Esophagus muscularis mucosa (tissue), 4 donors: Measurements from ENCODE around the gene PSMA8. TPM values are rescaled to one million over a fixed set of nuclear protein-coding genes. Genes with fewer than 3 reads are reported as not detected.
"Not testable (repeated sequence)": the region's sequence is repeated elsewhere in the genome, so short reads cannot be mapped to it uniquely, and the experiment has no call there.

Experiments used
- DNase-seq: peaks from one replicate; pipeline ENCODE4 v3.0.0-alpha.2; 2017; ENCODE audit errors: extremely low spot score
- H3K27ac ChIP-seq, 4 donors: fragments of 200-600 bp; sonication (generic); replicated peaks in 1 of 4; 1 replicate in 3 of 4; 2 replicates in 1 of 4; pipeline ENCODE4 v1.5.1; 2016 to 2019; ENCODE audit warnings: mild to moderate bottlenecking in 1 of 4
- H3K27me3 ChIP-seq, 4 donors: fragments of 200-600 bp; sonication (generic); one replicate each; pipeline versions ENCODE4 v1.5.1 to v1.6.0; 2016 to 2019
- H3K36me3 ChIP-seq, 4 donors: fragments of 200-600 bp; sonication (generic); one replicate each; pipeline ENCODE4 v1.5.1; 2016 to 2019
- H3K4me1 ChIP-seq, 4 donors: fragments of 200-600 bp; sonication (generic); one replicate each; pipeline ENCODE4 v1.5.1; 2016 to 2019
- H3K4me3 ChIP-seq, 4 donors: fragments of 200-600 bp; sonication (generic); 1 replicate in 2 of 4; 2 replicates in 2 of 4; pipeline ENCODE4 v1.5.1; 2016 to 2019; ENCODE audit warnings: mild to moderate bottlenecking in 4 of 4, moderate library complexity in 1 of 4
- H3K9me3 ChIP-seq, 4 donors: fragments of 200-600 bp; sonication (generic); 1 replicate in 3 of 4; 2 replicates in 1 of 4; pipeline ENCODE4 v1.5.1; 2016 to 2019
- CTCF ChIP-seq, 3 experiments: fragments of 200-600 bp in 2 of 3; fragments of 450-650 bp in 1 of 3; sonication (generic) in 2 of 3; IDR thresholded peaks; one replicate each; pipeline ENCODE4 v1.5.1; 2017 to 2019; ENCODE audit warnings: antibody characterized with exemption in 3 of 3, mild to moderate bottlenecking in 2 of 3, moderate library complexity in 1 of 3
- EP300 ChIP-seq: sonication (generic); formaldehyde crosslinking; IDR thresholded peaks from one replicate; pipeline ENCODE4 v1.6.1; 2017; ENCODE audit warnings: antibody characterized with exemption
- POLR2A ChIP-seq: fragments of 450-650 bp; IDR thresholded peaks from one replicate; pipeline ENCODE4 v1.6.1; 2017; ENCODE audit warnings: antibody characterized with exemption, moderate library complexity, mild to moderate bottlenecking, low read depth
- POLR2AphosphoS5 ChIP-seq, 2 donors: sonication (generic); formaldehyde crosslinking; IDR thresholded peaks; one replicate each; pipeline ENCODE4 v1.6.1; 2017; ENCODE audit warnings: antibody characterized with exemption in 2 of 2
- WGBS: methylation state at CpG from one replicate; pipeline ENCODE4 v1.1.5; 2018; 5-methylcytosine and 5-hydroxymethylcytosine counted together
- intact Hi-C: fragments of 100-400 bp; cut with DNase I; formaldehyde crosslinking; loops from one replicate; pipeline ENCODE4 v1.15.1; 2023
- total RNA-seq, 4 donors: library from RNA; depleted of rRNA; stranded (reverse); fragments of >200 nt; gene quantifications; one replicate each; pipeline versions ENCODE4 v1.1.0 to v1.2.1, GENCODE V29; 2016

The PSMA8 gene
- total RNA-seq, 4 donors from 2014 or later = not detected

DNA sequence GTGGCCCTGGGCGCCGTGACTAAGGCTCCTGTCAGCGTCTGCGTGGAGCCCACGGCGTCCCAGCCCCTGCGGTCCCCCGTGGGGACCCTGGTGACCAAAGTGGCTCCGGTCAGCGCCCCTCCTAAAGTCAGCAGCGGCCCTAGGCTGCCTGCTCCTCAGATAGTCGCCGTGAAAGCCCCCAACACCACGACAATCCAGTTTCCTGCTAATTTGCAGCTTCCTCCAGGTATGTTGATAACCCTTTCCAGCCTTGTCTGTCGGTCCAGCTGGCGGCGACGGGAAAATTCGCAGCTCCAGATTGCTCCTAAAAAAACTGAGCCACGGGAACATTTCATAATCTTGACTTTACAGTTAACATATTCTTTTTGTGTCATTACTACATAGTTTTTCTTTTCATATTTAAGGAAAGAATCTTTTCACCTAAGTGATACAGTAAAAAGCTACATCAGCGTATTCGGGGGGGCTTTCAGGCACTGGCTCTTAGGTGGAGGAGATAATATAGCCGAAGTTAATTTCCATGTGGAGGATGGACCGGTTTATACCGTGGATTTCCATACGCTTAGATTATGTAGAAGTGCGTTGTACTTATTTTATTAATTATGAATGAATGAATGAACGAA is 93.5 kb downstream of the PSMA8 start:
- Histone ChIP-seq H3K9me3 (no peaks in the 10 kb centered on the region), H3K27me3 (no peaks in the 10 kb centered on the region), H3K4me3 (peak overlapping the region; percentile 66 to 89 (median 80)), H3K27ac (peak overlapping the region; percentile 79 to 91 (median 84)), H3K36me3 (no peaks in the 10 kb centered on the region), H3K4me1 (peaks cover 0 to 33% (median 28%) of the 10 kb centered on the region in 4 donors)
- WGBS = 24% methylated on average over 20 of the region's 28 CpGs
- no peak for DNase-seq
- intact Hi-C loops = loop anchor here (2.0 kb wide), 1 partner anchor 136 kb away; the partner anchor contains the start of gene SS18
- TF ChIP-seq POLR2AphosphoS5 (IDR thresholded peaks at IDR 0.05) (no peak), EP300 (no peak), CTCF (IDR thresholded peaks at IDR 0.05) (no peak), POLR2A (no peak)

GRCh38 chr18:26228562-26229260 is 95.0 kb downstream of the PSMA8 start:
- WGBS = 60% methylated on average over 6 of the region's 6 CpGs
- intact Hi-C loops = no loop called here
- peak overlapping the region in 3 of 4 donors; percentile 5 to 45 (median 25) for H3K27ac ChIP-seq
- DNase-seq = no peak
- H3K36me3 ChIP-seq = no peaks in the 10 kb centered on the region
- peak overlapping the region in 2 of 4 donors; percentile 5 to 17 for H3K4me3 ChIP-seq
- H3K27me3 ChIP-seq = no peaks in the 10 kb centered on the region
- no peaks in the 10 kb centered on the region for H3K9me3 ChIP-seq
- TF ChIP-seq POLR2AphosphoS5 (IDR thresholded peaks at IDR 0.05) = no peak
- no peak for TF ChIP-seq POLR2A
- peaks cover 0 to 33% (median 28%) of the 10 kb centered on the region in 4 donors for H3K4me1 ChIP-seq

DNA sequence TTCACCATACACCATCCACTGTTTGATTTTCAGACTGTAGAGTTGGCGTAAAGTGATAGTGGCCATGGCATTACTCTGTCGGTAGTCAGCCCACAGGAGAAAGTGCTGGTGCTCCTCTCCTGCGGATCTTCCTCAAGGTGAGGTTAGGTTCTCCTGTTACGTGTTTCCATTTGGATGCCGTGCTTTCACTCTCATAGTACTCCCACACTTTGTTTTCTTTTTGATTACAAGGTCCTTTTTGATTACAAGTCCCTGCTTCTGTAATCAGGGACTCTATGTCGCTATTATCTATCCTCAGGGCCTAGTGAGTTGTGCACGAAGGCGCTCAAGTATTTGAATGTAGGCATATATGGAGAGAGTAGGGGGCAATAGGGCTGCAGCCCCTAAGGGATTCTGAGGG is 96.8 kb downstream of the PSMA8 start:
- no peaks in the 10 kb centered on the region for H3K9me3 ChIP-seq
- 93% methylated on average over 8 of the region's 8 CpGs for WGBS
- no peaks in the 10 kb centered on the region for H3K36me3 ChIP-seq
- H3K4me3 ChIP-seq = no peak overlapping the region
- no peak for DNase-seq
- no peak for TF ChIP-seq CTCF (IDR thresholded peaks at IDR 0.05)
- no peak for TF ChIP-seq POLR2AphosphoS5 (IDR thresholded peaks at IDR 0.05)
- no peak for TF ChIP-seq POLR2A
- no peak for TF ChIP-seq EP300
- intact Hi-C loops = no loop called here
- peaks cover 0 to 30% (median 26%) of the 10 kb centered on the region in 4 donors for H3K4me1 ChIP-seq
- H3K27me3 ChIP-seq = no peaks in the 10 kb centered on the region
- no peak overlapping the region for H3K27ac ChIP-seq

GRCh38 chr18:26233208-26233607 is 99.5 kb downstream of the PSMA8 start:
- peak; percentile 72 for DNase-seq
- TF ChIP-seq EP300 (no peak), CTCF (IDR thresholded peaks at IDR 0.05) (no peak), POLR2A (no peak), POLR2AphosphoS5 (IDR thresholded peaks at IDR 0.05) (no peak)
- 79% methylated on average over 5 of the region's 5 CpGs for WGBS
- Histone ChIP-seq H3K9me3 (no peaks in the 10 kb centered on the region), H3K27me3 (no peaks in the 10 kb centered on the region), H3K27ac (no peak overlapping the region), H3K4me1 (peaks cover 0 to 13% (median 9%) of the 10 kb centered on the region in 4 donors), H3K36me3 (no peaks in the 10 kb centered on the region), H3K4me3 (no peak overlapping the region)
- intact Hi-C loops = no loop called here

DNA sequence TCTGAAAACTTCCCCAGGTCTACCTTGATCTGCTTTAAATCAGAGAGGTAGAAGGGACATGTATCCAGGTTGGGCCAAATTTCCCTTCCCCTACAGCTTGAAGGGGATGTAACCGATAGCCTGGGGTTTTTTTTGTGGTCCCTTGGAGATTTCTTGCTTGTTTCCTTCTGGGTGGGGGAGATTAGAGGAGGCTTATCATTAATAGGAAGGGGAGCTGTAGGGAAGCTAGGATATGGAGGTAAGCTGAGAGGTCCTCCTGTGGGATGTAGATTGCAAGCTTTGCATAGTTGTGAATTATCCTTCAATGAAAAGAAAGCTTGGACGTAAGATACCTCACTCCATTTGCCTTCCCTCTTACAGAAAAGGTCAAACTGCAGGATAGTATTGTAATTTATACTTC is 103.7 kb downstream of the PSMA8 start:
- H3K27ac ChIP-seq, H3K27me3 ChIP-seq, H3K9me3 ChIP-seq, DNase-seq, intact Hi-C loops, H3K4me1 ChIP-seq, H3K4me3 ChIP-seq, H3K36me3 ChIP-seq: not testable (repeated sequence)
- WGBS = 83% methylated on average over 2 of the region's 2 CpGs

- H3K27me3 ChIP-seq, DNase-seq, H3K9me3 ChIP-seq, H3K4me1 ChIP-seq, H3K36me3 ChIP-seq, H3K27ac ChIP-seq, H3K4me3 ChIP-seq, intact Hi-C loops: not testable (repeated sequence)
- 94% methylated on average over 4 of the region's 4 CpGs for WGBS
Measured at GRCh38 chr18:26238718-26239117, 105.0 kb downstream of the PSMA8 start.

DNA sequence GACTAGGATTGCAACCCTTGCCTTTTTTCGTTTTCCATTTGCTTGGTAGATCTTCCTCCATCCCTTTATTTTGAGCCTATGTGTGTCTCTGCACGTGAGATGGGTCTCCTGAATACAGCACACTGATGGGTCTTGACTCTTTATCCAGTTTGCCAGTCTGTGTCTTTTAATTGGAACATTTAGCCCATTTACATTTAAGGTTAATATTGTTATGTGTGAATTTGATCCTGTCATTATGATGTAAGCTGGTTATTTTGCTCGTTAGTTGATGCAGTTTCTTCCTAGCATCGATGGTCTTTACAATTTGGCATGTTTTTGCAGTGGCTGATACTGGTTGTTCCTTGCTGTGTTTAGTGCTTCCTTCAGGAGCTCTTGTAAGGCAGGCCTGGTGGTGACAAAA is 108.7 kb downstream of the PSMA8 start:
- peaks cover 0 to 12% (median 0%) of the 10 kb centered on the region in 4 donors for H3K9me3 ChIP-seq
- WGBS = 90% methylated on average over 4 of the region's 4 CpGs
- H3K36me3 ChIP-seq, H3K4me3 ChIP-seq, H3K4me1 ChIP-seq, H3K27ac ChIP-seq, DNase-seq, H3K27me3 ChIP-seq, intact Hi-C loops: not testable (repeated sequence)
